H1 (cell line): ENCODE measurements around the gene PDX1. TPM values are rescaled to one million over a fixed set of nuclear protein-coding genes. Genes with fewer than 3 reads are reported as not detected.

Experiments used
- JUND ChIP-seq: IDR thresholded peaks from 2 replicates; pipeline ENCODE4 v1.6.1; 2011; ENCODE audit warnings: mild to moderate bottlenecking, improper control_type of control experiment, low read length
- PHF8 ChIP-seq: fragments of 200-600 bp; sonication (generic); conservative IDR thresholded peaks from 2 replicates; pipeline ENCODE4 v1.7.1; 2012; ENCODE audit warnings: low read depth, mild to moderate bottlenecking, inconsistent platforms, low read length, moderate library complexity
- POLR2A ChIP-seq, 2 experiments: IDR thresholded peaks; 1 replicate in 1 of 2; 2 replicates in 1 of 2; pipeline ENCODE4 v1.6.1; 2011; ENCODE audit warnings: low read depth in 2 of 2, low read length in 2 of 2, mild to moderate bottlenecking in 2 of 2; ENCODE audit errors: control extremely low read depth in 1 of 2
- SIN3A ChIP-seq, 2 experiments: IDR thresholded peaks in 1 of 2; conservative IDR thresholded peaks in 1 of 2; 2 replicates each; pipeline ENCODE4 v1.6.1; 2011 to 2012; ENCODE audit warnings: low read length in 2 of 2, improper control_type of control experiment in 1 of 2, low read depth in 1 of 2, mild to moderate bottlenecking in 1 of 2
- SRF ChIP-seq: IDR thresholded peaks from 2 replicates; pipeline ENCODE4 v1.6.1; 2011; ENCODE audit warnings: mild to moderate bottlenecking, low read depth, low read length, moderate library complexity
- SUZ12 ChIP-seq: fragments of 200-600 bp; sonication (generic); IDR thresholded peaks from 2 replicates; pipeline ENCODE4 v1.6.1; 2012; ENCODE audit warnings: mild to moderate bottlenecking, inconsistent platforms, low read length, moderate library complexity, mixed read lengths
- polyA plus RNA-seq, 7 experiments: library from polyadenylated mRNA; depleted of rRNA in 3 of 7; stranded (reverse) in 5 of 7; unstranded in 2 of 7; fragments of >200 nt in 5 of 7; fragments of 200-250 nt in 2 of 7; gene quantifications; 1 replicate in 5 of 7; 2 replicates in 1 of 7; 4 replicates in 1 of 7; pipeline versions ENCODE4 v1.2.1 to v1.2.3, GENCODE V29; 2011 to 2013; ENCODE audit warnings: missing spikeins in 2 of 7, mixed read lengths in 2 of 7
- total RNA-seq: library from RNA; stranded (reverse); fragmentation: NEBNext Ultra II Directional; extraction: Animal tissue kit (Norgen Biotek cat#: 25700); gene quantifications from 2 replicates; pipeline ENCODE4 v1.2.1, GENCODE V29; 2021
- TF ChIP-seq, protein P1 (sequence below): IDR thresholded peaks from 2 replicates; pipeline ENCODE4 v1.6.1; 2012; ENCODE audit warnings: low read length, inconsistent platforms

PDX1 gene
- total and polyA plus RNA-seq, 2 of the 8 experiments (the other 6 are each of a cell fraction or from before 2014, with no cell fraction given), result not detected

DNA sequence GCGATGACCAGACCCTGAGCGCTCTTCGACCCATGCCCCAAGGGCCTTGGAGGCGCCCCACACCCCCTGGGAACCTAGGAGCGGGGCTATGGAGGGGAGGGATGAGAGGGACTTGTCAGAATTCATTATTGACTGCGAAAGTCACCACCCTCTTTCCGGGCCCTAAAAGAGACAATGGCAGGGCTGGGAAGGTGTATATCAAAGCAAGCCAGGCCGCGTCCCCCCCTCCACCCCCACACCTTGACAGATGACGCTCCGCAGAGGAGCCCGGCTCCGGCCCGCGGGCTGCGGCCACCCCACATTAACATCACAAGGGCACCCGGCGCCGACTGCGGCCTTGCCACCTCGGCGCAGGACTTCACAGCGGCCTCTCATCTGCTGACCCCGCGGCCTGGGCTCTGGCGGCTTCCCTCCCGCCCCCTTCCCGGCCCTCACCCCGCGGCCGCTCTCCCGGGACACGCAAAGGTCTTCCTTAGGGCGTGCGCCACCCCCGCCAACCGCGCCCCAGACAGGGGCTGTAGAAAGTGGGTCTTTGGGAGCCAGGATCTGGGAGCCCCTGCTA, 46.9 kb downstream of the PDX1 start (continued):
- TF ChIP-seq, protein P1, sequence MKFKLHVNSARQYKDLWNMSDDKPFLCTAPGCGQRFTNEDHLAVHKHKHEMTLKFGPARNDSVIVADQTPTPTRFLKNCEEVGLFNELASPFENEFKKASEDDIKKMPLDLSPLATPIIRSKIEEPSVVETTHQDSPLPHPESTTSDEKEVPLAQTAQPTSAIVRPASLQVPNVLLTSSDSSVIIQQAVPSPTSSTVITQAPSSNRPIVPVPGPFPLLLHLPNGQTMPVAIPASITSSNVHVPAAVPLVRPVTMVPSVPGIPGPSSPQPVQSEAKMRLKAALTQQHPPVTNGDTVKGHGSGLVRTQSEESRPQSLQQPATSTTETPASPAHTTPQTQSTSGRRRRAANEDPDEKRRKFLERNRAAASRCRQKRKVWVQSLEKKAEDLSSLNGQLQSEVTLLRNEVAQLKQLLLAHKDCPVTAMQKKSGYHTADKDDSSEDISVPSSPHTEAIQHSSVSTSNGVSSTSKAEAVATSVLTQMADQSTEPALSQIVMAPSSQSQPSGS, result no peak
- TF ChIP-seq SRF (no peak), JUND (no peak), SUZ12 (peak; percentile 18), POLR2A (IDR thresholded peaks at IDR 0.05; ENCODE audit: control extremely low read depth in 1 of 2, low read depth in 2 of 2, low read length in 2 of 2) (no peak), PHF8 (no peak), SIN3A (conservative IDR thresholded peaks at IDR 0.05 in 1 of 2, IDR thresholded peaks at IDR 0.05 in 1 of 2; ENCODE audit: low read depth in 1 of 2, low read length in 2 of 2) (0 out of 4 replicates have a peak, but pooled peaks of 1 of the 2 experiments have one; percentile 33)
